Lower lobe of right lung (tissue), 2 donors: ENCODE results near the gene GIMAP8. TPM values are rescaled to one million over a fixed set of nuclear protein-coding genes. Genes with fewer than 3 reads are reported as not detected.

ENCODE experiments used
- ATAC-seq, 2 donors: fragments of 200-7000 bp; cut with Tn5 transposase; one replicate each; pipeline ENCODE4 v1.9.1; 2020 to 2022; ENCODE audit warnings: mild to moderate bottlenecking in 2 of 2, moderate library complexity in 2 of 2
- DNase-seq: peaks from one replicate; pipeline ENCODE4 v3.0.0-alpha.2; 2020
- H3K27ac ChIP-seq: fragments of 200-600 bp; one replicate; pipeline ENCODE4 v1.8.0; 2022
- H3K27me3 ChIP-seq: fragments of 200-600 bp; one replicate; pipeline ENCODE4 v1.8.0; 2022; ENCODE audit warnings: low read depth
- H3K36me3 ChIP-seq: fragments of 200-600 bp; one replicate; pipeline ENCODE4 v1.8.0; 2022; ENCODE audit warnings: mild to moderate bottlenecking
- H3K4me1 ChIP-seq: fragments of 200-600 bp; one replicate; pipeline ENCODE4 v1.8.0; 2022
- H3K4me3 ChIP-seq: fragments of 200-600 bp; one replicate; pipeline ENCODE4 v1.8.0; 2022; ENCODE audit warnings: mild to moderate bottlenecking
- H3K9me3 ChIP-seq: fragments of 200-600 bp; one replicate; pipeline ENCODE4 v1.8.0; 2022
- intact Hi-C: fragments of 100-400 bp; cut with DNase I; formaldehyde crosslinking; loops from one replicate; pipeline ENCODE4 v1.11.0; 2022
- total RNA-seq: library from RNA; stranded (reverse); fragmentation: NEBNext Ultra II Directional; extraction: Animal tissue kit (Norgen Biotek cat#: 25700); gene quantifications from one replicate; pipeline ENCODE4 v1.2.1, GENCODE V29; 2021
- TF ChIP-seq, protein P1 (sequence below): fragments of 200-600 bp; IDR thresholded peaks from one replicate; pipeline ENCODE4 v1.8.0; 2022; ENCODE audit warnings: antibody characterized with exemption, mild to moderate bottlenecking
- donor health status: DM: no; HTN: yes; CAD: no; lungs with severe emphysema.

The GIMAP8 gene
- total RNA-seq, 1 donor from 2014 or later, result 44.4 TPM

- Histone ChIP-seq H3K4me1 (peaks cover 16% of the 10 kb centered on the region), H3K36me3 (peaks cover 14% of the 10 kb centered on the region), H3K27ac (no peak overlapping the region), H3K27me3 (no peaks in the 10 kb centered on the region), H3K4me3 (no peak overlapping the region), H3K9me3 (no peaks in the 10 kb centered on the region)
- DNase-seq, result no peak
- ATAC-seq, result no peak
- TF ChIP-seq, protein P1, sequence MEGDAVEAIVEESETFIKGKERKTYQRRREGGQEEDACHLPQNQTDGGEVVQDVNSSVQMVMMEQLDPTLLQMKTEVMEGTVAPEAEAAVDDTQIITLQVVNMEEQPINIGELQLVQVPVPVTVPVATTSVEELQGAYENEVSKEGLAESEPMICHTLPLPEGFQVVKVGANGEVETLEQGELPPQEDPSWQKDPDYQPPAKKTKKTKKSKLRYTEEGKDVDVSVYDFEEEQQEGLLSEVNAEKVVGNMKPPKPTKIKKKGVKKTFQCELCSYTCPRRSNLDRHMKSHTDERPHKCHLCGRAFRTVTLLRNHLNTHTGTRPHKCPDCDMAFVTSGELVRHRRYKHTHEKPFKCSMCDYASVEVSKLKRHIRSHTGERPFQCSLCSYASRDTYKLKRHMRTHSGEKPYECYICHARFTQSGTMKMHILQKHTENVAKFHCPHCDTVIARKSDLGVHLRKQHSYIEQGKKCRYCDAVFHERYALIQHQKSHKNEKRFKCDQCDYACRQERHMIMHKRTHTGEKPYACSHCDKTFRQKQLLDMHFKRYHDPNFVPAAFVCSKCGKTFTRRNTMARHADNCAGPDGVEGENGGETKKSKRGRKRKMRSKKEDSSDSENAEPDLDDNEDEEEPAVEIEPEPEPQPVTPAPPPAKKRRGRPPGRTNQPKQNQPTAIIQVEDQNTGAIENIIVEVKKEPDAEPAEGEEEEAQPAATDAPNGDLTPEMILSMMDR, result no peak
- intact Hi-C loops, result no loop called here
Measured at GRCh38 chr7:150410131-150410530, 40.3 kb upstream of the GIMAP8 start.

- Histone ChIP-seq H3K4me1 (peaks cover 15% of the 10 kb centered on the region), H3K27ac (no peak overlapping the region), H3K9me3 (no peaks in the 10 kb centered on the region), H3K27me3 (no peaks in the 10 kb centered on the region), H3K36me3 (peaks cover 14% of the 10 kb centered on the region), H3K4me3 (no peak overlapping the region)
- ATAC-seq (no peak), DNase-seq (no peak)
- intact Hi-C loops, result no loop called here
- TF ChIP-seq, protein P1, result no peak
Measured at GRCh38 chr7:150410680-150411346, 39.6 kb upstream of the GIMAP8 start.

- no peaks in the 10 kb centered on the region for H3K9me3 ChIP-seq
- ATAC-seq (no peak), DNase-seq (no peak)
- intact Hi-C loops, result no loop called here
- TF ChIP-seq, protein P1, result no peak
- no peak overlapping the region for H3K4me3 ChIP-seq
- peaks cover 7% of the 10 kb centered on the region for H3K4me1 ChIP-seq
- H3K27me3 ChIP-seq, result no peaks in the 10 kb centered on the region
- H3K36me3 ChIP-seq, result peaks cover 14% of the 10 kb centered on the region
- H3K27ac ChIP-seq, result no peak overlapping the region
Measured at GRCh38 chr7:150411606-150412005, 38.8 kb upstream of the GIMAP8 start.

GRCh38 chr7:150412016-150412415, 38.4 kb upstream of the GIMAP8 start:
- DNase-seq (no peak), ATAC-seq (no peak)

DNA sequence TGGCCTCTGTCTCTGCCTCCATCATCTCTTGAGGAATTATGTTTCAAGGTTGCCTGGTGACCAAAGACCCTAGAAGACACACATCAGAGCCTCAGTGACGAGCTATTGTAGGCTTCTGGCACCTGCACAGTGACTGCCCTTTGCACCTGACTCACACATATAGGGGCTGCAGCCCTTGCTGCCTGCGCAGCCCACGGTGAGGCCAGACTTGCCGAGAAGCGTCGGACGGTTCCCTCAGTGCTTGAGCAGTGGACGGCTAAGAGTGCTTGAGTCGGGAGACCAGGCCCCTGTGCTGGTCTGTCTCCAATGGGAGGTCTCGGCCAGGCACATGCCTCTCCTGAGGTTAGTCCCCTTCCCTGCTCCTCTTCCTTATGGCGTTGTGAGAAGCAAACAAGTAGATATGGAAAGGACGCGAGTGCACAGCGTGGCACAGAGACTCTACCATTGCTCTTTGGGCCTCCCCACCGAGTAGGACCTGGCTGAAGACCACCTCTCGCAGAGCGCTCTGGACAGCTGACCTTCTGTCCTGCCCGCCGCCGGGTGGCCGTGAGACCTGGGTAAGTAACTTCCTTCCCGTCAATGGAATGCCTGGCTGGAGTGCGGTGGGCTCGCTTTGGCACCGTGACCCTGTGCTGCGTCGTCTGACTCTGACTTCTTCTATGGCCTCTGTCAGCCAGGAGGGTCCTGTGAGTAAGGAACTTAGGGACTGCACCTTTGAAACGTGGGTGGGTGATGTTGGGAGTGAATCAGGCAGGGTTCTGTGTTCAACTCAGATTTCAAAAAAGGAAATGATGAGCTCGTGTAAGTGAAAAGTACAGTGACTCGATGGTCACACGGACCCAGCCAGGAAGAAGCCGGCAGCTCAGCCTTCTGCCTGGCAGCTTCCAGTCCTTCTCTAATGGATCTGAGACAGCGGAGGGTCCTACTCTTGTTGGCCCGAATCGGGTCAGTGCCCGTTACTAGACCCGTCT, 37.6 kb upstream of the GIMAP8 start:
- no peak for DNase-seq
- intact Hi-C loops, result no loop called here
- H3K4me3 ChIP-seq, result no peak overlapping the region
- H3K27me3 ChIP-seq, result no peaks in the 10 kb centered on the region
- TF ChIP-seq, protein P1, result no peak
- peaks cover 14% of the 10 kb centered on the region for H3K36me3 ChIP-seq
- H3K4me1 ChIP-seq, result no peaks in the 10 kb centered on the region
- H3K27ac ChIP-seq, result no peak overlapping the region
- no peaks in the 10 kb centered on the region for H3K9me3 ChIP-seq
- no peak for ATAC-seq

More at GRCh38 chr7:150412016-150412415, 38.4 kb upstream of the GIMAP8 start:
- H3K27ac ChIP-seq, result no peak overlapping the region
- intact Hi-C loops, result no loop called here
- no peaks in the 10 kb centered on the region for H3K9me3 ChIP-seq
- H3K4me1 ChIP-seq, result peaks cover 3% of the 10 kb centered on the region
- H3K4me3 ChIP-seq, result no peak overlapping the region
- H3K27me3 ChIP-seq, result no peaks in the 10 kb centered on the region
- peaks cover 14% of the 10 kb centered on the region for H3K36me3 ChIP-seq
- TF ChIP-seq, protein P1, result no peak
